ENCODE results near the gene PCSK9.

Gene PCSK9

DNA sequence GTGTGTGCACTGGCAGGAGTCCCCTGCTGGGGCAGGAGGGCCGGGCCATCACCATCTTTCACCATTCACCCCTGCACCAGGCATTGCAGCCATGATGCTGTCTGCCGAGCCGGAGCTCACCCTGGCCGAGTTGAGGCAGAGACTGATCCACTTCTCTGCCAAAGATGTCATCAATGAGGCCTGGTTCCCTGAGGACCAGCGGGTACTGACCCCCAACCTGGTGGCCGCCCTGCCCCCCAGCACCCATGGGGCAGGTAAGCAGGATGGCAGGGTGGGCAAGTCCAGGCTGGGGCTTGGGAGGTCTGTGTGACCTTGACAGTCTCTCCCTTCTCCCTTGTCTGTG is 18.6 kb downstream of the PCSK9 start:
- H3K4me3 ChIP-seq (ENCODE audit: low read depth in 1 of 2, low read length in 1 of 2) = no peak overlapping the region

DNA sequence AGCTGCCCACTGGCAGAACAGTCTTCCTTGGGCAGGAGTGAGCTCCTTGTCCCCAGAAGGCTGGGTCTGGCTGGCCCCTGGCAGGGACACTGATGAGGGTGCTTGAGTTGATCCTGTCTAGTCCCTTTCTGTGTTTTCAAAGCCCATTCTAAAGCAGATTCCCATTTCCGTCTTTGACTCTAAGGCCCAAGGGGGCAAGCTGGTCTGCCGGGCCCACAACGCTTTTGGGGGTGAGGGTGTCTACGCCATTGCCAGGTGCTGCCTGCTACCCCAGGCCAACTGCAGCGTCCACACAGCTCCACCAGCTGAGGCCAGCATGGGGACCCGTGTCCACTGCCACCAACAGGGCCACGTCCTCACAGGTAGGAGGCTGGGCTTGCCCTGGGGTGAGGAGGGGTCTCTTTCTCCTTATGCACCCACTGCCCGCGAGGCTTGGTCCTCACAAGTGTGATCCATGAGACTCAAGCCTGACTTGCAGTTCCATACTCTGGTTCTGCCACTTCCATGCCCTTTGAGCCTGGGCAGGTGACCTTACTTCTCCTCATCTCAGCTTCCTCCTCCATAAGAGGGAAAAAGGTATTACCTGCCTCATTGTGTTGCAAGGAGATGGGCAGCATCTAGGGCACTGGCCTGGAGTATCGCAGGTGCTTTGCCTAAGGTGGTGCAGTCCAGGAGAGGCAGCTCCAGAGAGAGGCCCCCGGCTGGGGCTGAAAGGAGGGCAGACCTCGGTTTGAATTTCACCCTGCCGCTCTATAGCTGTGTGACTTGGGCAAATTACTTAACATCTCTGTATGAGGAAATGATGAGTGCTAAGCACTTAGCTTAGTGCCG is 20.2 kb downstream of the PCSK9 start:
- Histone ChIP-seq H3K27me3 (no peaks in the 10 kb centered on the region), H3K4me3 (ENCODE audit: low read depth in 1 of 2, low read length in 1 of 2) (no peak overlapping the region), H3K27ac (no peak overlapping the region), H3K4me1 (ENCODE audit: control insufficient read depth in 1 of 2, insufficient read depth in 1 of 2, low read depth in 1 of 2, low read length in 1 of 2) (no peaks in the 10 kb centered on the region), H3K9me3 (no peaks in the 10 kb centered on the region), H3K36me3 (no peaks in the 10 kb centered on the region)
- TF ChIP-seq, protein P1, sequence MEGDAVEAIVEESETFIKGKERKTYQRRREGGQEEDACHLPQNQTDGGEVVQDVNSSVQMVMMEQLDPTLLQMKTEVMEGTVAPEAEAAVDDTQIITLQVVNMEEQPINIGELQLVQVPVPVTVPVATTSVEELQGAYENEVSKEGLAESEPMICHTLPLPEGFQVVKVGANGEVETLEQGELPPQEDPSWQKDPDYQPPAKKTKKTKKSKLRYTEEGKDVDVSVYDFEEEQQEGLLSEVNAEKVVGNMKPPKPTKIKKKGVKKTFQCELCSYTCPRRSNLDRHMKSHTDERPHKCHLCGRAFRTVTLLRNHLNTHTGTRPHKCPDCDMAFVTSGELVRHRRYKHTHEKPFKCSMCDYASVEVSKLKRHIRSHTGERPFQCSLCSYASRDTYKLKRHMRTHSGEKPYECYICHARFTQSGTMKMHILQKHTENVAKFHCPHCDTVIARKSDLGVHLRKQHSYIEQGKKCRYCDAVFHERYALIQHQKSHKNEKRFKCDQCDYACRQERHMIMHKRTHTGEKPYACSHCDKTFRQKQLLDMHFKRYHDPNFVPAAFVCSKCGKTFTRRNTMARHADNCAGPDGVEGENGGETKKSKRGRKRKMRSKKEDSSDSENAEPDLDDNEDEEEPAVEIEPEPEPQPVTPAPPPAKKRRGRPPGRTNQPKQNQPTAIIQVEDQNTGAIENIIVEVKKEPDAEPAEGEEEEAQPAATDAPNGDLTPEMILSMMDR (IDR thresholded peaks at IDR 0.05) = no peak

More for the DNA sequence above, 18.6 kb downstream of the PCSK9 start:
- H3K27ac ChIP-seq = no peak overlapping the region
- H3K9me3 ChIP-seq = no peaks in the 10 kb centered on the region
- no peaks in the 10 kb centered on the region for H3K36me3 ChIP-seq
- TF ChIP-seq, protein P1 (IDR thresholded peaks at IDR 0.05) = no peak
- H3K27me3 ChIP-seq = no peaks in the 10 kb centered on the region
- H3K4me1 ChIP-seq (ENCODE audit: control insufficient read depth in 1 of 2, insufficient read depth in 1 of 2, low read depth in 1 of 2, low read length in 1 of 2) = peaks cover 11 to 16% of the 10 kb centered on the region in 2 experiments

DNA sequence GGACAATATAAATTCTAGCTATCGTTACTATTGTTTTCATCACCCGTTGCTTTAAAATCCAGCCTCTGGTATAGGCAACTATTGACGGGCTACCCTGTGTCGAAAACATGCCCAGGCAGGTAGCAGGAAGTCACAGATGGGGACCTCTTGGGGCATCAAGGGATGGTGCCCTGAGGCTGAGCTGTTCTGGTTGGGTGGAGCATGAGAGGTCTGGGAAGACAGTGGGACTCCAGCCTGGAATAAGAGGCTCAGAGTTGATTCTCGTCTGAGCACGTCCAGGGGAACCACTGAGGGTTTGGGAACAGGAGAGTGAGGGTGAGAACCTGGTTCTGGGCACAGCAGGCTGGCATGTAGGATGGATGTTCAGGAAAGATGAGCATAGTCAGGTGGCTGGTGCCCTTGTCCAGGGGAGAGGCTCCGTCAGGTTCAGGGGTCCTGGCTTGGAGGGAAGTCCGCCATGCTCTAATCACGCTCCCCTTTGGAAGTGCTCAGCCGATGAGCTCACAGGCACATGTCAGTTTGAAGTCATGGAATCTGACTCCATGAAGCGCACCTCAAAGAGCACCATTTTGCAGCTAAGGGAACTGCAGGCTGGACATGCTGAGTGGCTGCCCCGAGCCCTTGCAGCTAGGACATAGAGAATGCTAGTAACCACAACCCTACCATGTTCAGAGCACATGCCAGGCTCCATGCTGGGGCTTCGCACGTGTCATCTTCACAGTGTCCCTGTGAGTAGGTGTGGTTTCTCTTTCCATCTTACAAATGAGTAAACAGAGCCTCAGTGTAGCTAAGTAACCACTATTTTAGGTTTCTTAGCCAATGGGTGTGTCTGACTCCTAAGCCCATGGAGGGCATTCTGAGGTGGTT is 21.0 kb downstream of the PCSK9 start:
- no peaks in the 10 kb centered on the region for H3K27me3 ChIP-seq
- no peaks in the 10 kb centered on the region for H3K36me3 ChIP-seq
- no peak overlapping the region for H3K27ac ChIP-seq
- H3K4me3 ChIP-seq (ENCODE audit: low read depth in 1 of 2, low read length in 1 of 2) = no peak overlapping the region
- no peaks in the 10 kb centered on the region for H3K9me3 ChIP-seq
- H3K4me1 ChIP-seq (ENCODE audit: control insufficient read depth in 1 of 2, insufficient read depth in 1 of 2, low read depth in 1 of 2, low read length in 1 of 2) = no peaks in the 10 kb centered on the region
- TF ChIP-seq, protein P1 (IDR thresholded peaks at IDR 0.05) = no peak

DNA sequence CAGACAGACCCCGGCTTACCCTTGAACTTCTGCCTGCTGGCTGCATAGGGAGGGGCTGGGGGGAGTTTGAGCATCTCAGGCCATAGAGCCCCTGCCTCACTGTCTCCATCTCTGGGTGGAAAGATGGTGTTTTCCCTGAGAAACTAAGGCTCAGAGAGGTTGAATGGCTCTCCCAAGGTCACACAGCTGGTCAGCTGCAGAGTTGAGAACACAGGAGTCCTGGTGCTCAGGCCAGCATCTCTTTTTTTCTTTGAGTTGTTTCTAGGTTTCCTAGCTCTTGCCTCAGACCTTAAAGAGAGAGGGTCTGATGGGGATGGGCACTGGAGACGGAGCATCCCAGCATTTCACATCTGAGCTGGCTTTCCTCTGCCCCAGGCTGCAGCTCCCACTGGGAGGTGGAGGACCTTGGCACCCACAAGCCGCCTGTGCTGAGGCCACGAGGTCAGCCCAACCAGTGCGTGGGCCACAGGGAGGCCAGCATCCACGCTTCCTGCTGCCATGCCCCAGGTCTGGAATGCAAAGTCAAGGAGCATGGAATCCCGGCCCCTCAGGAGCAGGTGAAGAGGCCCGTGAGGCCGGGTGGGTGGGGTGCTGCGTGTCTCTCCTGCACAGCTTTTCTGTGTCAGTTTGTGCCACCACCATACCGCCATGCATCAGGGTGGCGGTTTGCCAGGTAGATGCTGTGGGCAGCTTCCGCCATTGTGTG is 21.8 kb downstream of the PCSK9 start:
- Histone ChIP-seq H3K9me3 (no peaks in the 10 kb centered on the region), H3K36me3 (peaks cover 6% of the 10 kb centered on the region), H3K4me1 (ENCODE audit: control insufficient read depth in 1 of 2, insufficient read depth in 1 of 2, low read depth in 1 of 2, low read length in 1 of 2) (no peaks in the 10 kb centered on the region), H3K27me3 (no peaks in the 10 kb centered on the region), H3K27ac (no peak overlapping the region), H3K4me3 (ENCODE audit: low read depth in 1 of 2, low read length in 1 of 2) (no peak overlapping the region)
- TF ChIP-seq, protein P1 (IDR thresholded peaks at IDR 0.05) = no peak

DNA sequence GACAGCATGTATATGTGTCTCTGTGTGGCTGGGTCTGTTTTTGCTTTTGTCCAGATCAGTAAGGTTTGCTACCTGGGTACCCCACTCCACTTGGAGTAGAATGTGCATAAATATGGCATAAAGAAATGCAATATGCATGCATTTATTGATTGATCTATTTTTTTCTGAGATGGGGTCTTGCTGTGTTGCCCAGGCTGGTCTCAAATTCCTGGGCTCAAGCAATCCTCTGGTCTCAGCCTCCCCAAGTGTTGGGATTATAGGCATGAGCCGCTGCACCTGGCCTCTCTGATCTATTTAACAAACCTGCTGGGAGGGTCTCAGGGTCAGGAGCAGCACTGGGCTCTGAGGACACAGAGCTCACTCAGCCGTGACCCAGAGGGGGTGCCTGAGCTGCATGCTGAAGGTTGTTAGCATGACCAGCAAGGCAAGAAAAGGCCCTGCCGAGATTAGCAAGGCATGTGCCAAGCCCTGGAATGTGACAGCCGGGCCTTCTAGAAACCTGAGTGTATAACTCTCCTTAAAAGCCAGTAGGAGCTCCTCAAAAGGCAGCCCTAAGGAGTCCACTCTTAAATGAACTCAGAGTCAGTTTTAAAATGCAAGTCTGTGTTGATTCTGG is 22.5 kb downstream of the PCSK9 start:
- TF ChIP-seq, protein P1 (IDR thresholded peaks at IDR 0.05) = no peak
- Histone ChIP-seq H3K9me3 (no peaks in the 10 kb centered on the region), H3K36me3 (peaks cover 12% of the 10 kb centered on the region), H3K27ac (no peak overlapping the region), H3K4me3 (ENCODE audit: low read depth in 1 of 2, low read length in 1 of 2) (no peak overlapping the region), H3K4me1 (ENCODE audit: control insufficient read depth in 1 of 2, insufficient read depth in 1 of 2, low read depth in 1 of 2, low read length in 1 of 2) (no peaks in the 10 kb centered on the region), H3K27me3 (no peaks in the 10 kb centered on the region)
